Suprapubic skin (tissue), 3 donors: ENCODE data around the gene PCDHGB7.

Source experiments
- POLR2AphosphoS5 ChIP-seq, 3 donors: sonication (generic); formaldehyde crosslinking; IDR thresholded peaks; one replicate each; pipeline ENCODE4 v1.6.1; 2017; ENCODE audit warnings: antibody characterized with exemption in 3 of 3
- TF ChIP-seq, protein P1 (sequence below), 2 donors: fragments of 200-600 bp in 1 of 2; fragments of 450-650 bp in 1 of 2; sonication (generic) in 1 of 2; IDR thresholded peaks; one replicate each; pipeline ENCODE4 v1.5.1; 2016 to 2019; ENCODE audit warnings: antibody characterized with exemption in 2 of 2, mild to moderate bottlenecking in 1 of 2, moderate library complexity in 1 of 2

DNA sequence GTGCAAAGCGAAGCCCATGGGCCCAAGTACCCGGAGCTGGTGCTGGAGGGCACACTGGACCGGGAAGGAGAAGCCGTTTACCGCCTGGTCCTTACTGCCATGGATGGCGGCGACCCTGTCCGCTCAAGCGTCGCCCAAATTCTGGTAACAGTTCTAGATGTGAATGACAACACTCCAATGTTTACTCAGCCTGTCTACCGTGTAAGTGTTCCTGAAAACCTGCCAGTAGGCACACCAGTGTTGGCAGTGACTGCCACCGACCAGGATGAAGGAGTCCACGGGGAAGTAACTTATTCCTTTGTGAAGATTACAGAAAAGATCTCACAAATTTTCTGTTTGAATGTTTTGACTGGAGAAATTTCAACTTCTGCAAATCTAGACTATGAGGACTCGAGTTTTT lies 42.9 kb upstream of the PCDHGB7 start:
- TF ChIP-seq POLR2AphosphoS5 (IDR thresholded peaks at IDR 0.05), result no peak
- TF ChIP-seq, protein P1, sequence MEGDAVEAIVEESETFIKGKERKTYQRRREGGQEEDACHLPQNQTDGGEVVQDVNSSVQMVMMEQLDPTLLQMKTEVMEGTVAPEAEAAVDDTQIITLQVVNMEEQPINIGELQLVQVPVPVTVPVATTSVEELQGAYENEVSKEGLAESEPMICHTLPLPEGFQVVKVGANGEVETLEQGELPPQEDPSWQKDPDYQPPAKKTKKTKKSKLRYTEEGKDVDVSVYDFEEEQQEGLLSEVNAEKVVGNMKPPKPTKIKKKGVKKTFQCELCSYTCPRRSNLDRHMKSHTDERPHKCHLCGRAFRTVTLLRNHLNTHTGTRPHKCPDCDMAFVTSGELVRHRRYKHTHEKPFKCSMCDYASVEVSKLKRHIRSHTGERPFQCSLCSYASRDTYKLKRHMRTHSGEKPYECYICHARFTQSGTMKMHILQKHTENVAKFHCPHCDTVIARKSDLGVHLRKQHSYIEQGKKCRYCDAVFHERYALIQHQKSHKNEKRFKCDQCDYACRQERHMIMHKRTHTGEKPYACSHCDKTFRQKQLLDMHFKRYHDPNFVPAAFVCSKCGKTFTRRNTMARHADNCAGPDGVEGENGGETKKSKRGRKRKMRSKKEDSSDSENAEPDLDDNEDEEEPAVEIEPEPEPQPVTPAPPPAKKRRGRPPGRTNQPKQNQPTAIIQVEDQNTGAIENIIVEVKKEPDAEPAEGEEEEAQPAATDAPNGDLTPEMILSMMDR (IDR thresholded peaks at IDR 0.05), result no peak
